Measurements from ENCODE around the gene TM4SF18.
"Not testable (repeated sequence)": the region's sequence is repeated elsewhere in the genome, so short reads cannot be mapped to it uniquely, and the experiment has no call there.

The TM4SF18 gene
- 0 reads per million in 2 experiments for total RNA-seq

DNA sequence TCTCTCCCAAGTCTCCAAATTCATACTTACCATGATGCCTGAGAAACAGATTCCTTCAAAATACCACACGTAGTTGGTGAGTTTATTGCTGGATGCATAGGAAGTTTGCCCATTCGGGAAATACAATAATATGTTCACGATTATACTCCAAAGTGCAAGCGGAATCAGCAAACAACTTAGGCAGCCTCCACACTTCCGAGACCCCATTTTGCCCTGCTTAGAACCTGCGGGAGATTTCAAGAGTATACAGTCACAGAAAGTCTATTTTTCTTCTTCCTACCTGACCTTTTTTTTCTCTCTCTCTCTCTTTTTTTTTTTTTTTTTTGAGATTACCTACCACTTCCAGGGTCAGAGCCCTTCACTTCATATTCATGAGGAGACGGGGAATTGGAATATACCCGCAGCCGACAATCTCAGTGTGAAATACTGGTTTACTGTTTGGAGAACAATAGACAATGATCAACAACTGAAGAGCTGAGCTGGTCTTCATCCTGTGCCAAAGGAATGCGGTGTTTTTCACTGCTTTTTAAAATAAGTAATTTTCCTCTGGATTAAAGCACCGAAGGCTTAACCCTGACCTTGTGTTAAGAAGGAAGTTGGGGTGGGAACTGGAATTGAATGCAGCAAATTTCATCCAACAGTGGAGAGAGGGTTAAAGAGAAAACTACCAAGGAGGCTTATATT is at the start of gene TM4SF18:
TSS of gene TM4SF18 (minus strand) at position 461 of the 684 bp plus-strand sequence. CDS start at position 207, 254 bp downstream.
- DNase-seq (ENCODE audit: low read depth) = no peak

- no peak for DNase-seq (ENCODE audit: low read depth)
These were observed 49.1 kb upstream of the TM4SF18 start for GRCh38 chr3:149382518-149382917.

DNA sequence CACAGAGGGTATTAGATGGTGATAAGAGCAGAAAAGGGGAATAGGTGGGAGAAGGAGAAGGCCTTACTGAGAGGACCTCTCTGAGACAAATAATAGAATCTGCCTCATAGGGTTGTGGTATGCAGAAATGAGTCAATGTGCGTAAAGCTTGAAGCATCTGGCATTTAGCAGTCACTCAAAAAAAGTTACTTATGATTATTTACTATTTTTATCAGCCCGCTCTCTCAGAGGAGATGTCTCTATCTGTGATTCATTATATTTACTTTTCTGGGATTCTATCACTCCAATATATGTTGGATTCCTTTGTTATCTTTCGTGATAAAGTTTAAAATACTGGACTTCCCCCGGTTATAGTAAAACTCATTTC is 48.6 kb upstream of the TM4SF18 start:
- DNase-seq (ENCODE audit: low read depth) = no peak

- no peak for DNase-seq (ENCODE audit: low read depth)
These were observed 48.0 kb upstream of the TM4SF18 start for GRCh38 chr3:149381173-149382100.

DNA sequence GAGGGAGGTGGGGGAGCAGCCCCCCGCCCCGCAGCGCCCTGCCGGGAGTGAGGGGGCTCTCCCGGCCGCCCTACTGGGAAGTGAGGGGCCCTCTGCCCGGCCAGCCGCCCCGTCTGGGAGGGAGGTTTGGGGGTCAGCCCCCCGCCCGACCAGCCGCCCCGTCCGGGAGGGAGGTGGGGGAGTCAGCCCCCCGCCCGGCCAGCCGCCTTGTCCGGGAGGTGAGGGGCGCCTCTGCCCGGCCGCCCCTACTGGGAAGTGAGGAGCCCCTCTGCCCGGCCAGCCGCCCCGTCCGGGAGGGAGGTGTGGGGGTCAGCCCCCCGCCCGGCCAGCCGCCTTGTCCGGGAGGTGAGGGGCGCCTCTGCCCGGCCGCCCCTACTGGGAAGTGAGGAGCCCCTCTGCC is 46.8 kb upstream of the TM4SF18 start:
- not testable (repeated sequence) for DNase-seq (ENCODE audit: low read depth)

DNA sequence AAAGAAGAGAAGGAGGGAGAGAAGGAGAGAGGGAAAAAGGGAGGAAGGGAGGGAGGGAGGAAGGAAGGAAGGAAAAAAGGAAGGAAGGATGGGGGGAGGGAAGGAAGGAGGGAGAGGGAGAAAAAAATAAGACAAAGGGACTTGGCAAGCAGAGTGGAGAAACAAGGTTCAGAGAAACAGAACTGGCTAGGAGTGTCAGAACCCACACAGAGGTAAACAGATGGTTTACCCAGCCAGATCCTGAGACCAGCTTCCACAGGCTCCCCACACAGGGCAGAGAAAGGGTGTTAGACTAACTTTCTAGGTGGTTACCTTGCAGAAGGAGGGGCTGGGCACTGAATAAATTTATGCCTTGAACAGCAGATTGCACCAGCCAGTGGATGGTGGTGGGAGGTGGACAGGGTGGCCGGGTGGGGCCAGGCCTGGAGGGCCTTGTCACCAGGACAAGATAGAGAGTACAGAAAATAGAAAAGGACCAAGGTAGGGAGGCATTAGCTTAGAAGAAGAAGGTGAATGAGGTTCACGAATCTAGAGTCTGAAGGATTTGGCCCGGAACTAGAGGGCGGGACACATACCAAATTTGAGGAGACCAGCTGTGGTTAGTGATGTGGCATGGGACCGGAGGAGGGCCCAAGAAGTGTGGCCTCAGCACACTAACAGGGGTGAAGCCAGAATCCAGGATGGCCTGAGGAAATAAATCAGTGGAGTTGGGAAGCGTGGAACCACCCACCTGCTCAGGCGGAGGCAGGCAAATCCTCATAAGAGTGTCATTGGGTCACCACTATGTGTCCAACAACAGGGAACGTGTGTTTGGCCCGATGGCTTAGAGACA is 45.3 kb upstream of the TM4SF18 start:
- no peak for DNase-seq (ENCODE audit: low read depth)

DNA sequence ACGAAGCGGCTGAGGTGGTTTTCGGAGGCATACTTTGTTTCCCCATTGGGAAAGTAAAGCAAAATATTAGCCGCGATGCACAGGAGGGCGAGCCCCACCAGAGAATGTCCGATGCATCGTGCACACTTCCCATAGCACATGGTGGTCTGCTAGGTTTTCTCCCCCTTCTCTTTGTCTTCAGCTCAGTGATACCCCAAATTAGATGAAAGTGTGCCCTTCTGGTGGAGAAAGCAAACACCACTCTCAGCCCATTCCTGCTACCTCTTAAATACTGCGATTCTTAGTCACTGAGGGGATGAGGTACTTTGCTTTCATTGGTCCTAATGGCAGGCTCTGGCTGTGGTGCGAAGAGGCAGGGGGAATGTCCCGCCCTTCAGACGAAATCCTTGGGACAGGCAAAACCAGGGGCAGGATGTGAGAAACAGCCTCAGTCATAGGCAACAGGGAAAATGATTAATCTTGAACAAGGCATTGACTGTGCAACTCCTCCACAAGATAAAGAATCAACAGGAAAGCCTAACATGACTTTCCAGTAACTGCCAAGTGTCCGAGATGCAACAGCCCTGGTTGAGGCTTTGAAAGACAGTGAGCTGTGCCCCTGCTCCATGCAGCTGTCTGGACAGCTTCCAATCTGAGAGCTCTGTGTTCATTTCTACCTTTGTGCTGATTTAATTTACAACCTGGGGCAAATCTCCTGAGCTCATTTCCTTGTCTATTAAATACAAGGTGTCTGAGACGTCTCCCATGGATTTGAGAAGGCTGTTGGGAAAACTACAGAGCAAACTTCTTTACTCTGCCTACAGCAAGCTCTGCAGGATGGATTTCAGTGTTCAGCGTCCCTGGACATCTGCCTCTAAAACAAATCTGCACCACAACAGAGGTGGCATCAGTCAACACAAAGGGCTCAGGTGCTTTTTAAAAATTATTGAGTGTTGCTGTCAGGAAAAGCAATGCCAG is 44.2 kb upstream of the TM4SF18 start, which contains the start of gene TM4SF1:
TSS of gene TM4SF1 (minus strand) at position 242 of the 957 bp plus-strand sequence. CDS start at position 140, 102 bp downstream.
- DNase-seq (ENCODE audit: low read depth) = no peak

GRCh38 chr3:149376718-149377407 is 43.4 kb upstream of the TM4SF18 start:
- no peak for DNase-seq (ENCODE audit: low read depth)

DNA sequence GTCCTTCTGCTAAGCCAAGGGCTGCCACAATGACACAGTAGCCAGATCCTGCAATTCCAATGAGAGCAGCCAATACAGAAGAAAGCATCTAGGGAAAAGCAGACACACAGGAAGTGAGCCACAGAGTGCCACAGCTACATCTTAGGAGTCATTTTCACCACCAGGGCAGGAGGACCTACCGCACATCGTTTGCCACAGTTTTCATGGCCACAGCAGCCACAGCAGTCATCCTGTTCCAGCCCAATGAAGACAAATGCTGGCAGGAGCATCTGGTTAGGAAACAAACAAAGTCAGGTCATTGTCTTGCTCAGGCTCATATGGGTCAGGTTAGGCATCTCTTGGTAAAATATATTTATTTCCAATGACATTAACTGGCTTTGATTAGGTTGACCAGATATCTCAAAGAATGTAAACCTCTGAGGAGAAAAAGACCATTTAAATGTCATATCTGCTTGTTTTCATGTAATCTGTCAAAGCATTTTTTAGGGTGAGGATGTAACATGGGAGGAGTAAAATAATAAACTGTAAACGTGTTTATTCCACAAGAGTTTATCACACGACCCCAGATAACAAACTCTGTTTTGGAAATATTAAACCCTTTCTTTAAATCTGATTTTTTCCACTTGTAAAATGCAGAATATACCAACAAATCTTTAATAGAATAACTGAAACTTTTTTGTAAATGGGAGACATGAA is 42.2 kb upstream of the TM4SF18 start:
- no peak for DNase-seq (ENCODE audit: low read depth)

GRCh38 chr3:149374793-149375500 is 41.5 kb upstream of the TM4SF18 start:
- DNase-seq (ENCODE audit: low read depth) = no peak

DNA sequence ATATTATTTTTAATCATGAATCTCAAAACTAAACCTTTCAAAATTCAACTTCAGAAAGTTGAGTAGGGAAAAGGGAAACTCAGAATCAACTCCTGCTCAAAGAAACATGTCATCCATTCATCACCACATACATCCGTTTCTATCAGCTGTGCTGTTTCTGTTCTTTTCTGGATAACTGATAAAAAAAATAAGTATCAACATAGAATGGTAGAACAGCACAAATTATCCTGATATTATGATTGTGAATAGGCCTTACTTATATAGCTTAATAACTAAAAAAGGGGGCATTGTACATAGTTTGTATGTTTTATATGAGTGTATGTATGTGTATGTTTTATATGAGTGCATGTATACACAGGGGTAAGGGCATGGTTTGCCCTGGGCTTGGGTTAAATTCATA is 41.0 kb upstream of the TM4SF18 start:
- DNase-seq (ENCODE audit: low read depth) = no peak

GRCh38 chr3:149373235-149374125 is 40.0 kb upstream of the TM4SF18 start:
- no peak for DNase-seq (ENCODE audit: low read depth)

- no peak for DNase-seq (ENCODE audit: low read depth)
These were observed 38.3 kb upstream of the TM4SF18 start for GRCh38 chr3:149371723-149372114.

- DNase-seq (ENCODE audit: low read depth) = no peak
These were observed 37.7 kb upstream of the TM4SF18 start for GRCh38 chr3:149371001-149371722.

GRCh38 chr3:149369991-149370866 is 36.8 kb upstream of the TM4SF18 start:
- no peak for DNase-seq (ENCODE audit: low read depth)

Measured in T follicular helper cell (primary cell).